Ascending aorta (tissue), 2 donors: ENCODE data around the gene MKNK2. TPM values are rescaled to one million over a fixed set of nuclear protein-coding genes. Genes with fewer than 3 reads are reported as not detected.

Experiments
- DNase-seq, 2 donors: peaks; one replicate each; pipeline ENCODE4 v3.0.0-alpha.2; 2019; ENCODE audit warnings: low spot score in 2 of 2
- H3K27ac ChIP-seq, 2 donors: fragments of 200-600 bp; sonication (generic); one replicate each; pipeline ENCODE4 v1.5.1; 2016 to 2017; ENCODE audit warnings: mild to moderate bottlenecking in 1 of 2
- H3K27me3 ChIP-seq: fragments of 200-600 bp; sonication (generic); one replicate; pipeline ENCODE4 v1.5.1; 2017
- H3K36me3 ChIP-seq, 2 donors: fragments of 200-600 bp; sonication (generic); one replicate each; pipeline ENCODE4 v1.5.1; 2016
- H3K4me1 ChIP-seq, 2 donors: fragments of 200-600 bp; sonication (generic); one replicate each; pipeline ENCODE4 v1.5.1; 2016 to 2017; ENCODE audit warnings: mild to moderate bottlenecking in 1 of 2
- H3K4me3 ChIP-seq, 2 donors: fragments of 200-600 bp; sonication (generic); one replicate each; pipeline ENCODE4 v1.5.1; 2016 to 2017; ENCODE audit warnings: mild to moderate bottlenecking in 1 of 2
- H3K9me3 ChIP-seq, 2 donors: fragments of 200-600 bp; sonication (generic); one replicate each; pipeline ENCODE4 v1.5.1; 2016
- intact Hi-C: fragments of 100-400 bp; cut with DNase I; formaldehyde crosslinking; loops from one replicate; pipeline ENCODE4 v1.15.1; 2023
- total RNA-seq: library from RNA; depleted of rRNA; stranded (reverse); fragments of >200 nt; gene quantifications from one replicate; pipeline ENCODE4 v1.1.0, GENCODE V29; 2016
- TF ChIP-seq, protein P1 (sequence below), 3 experiments: fragments of 200-600 bp in 2 of 3; fragments of 450-650 bp in 1 of 3; sonication (generic) in 2 of 3; IDR thresholded peaks; one replicate each; pipeline ENCODE4 v1.5.1; 2016 to 2019; ENCODE audit warnings: antibody characterized with exemption in 3 of 3, mild to moderate bottlenecking in 1 of 3, moderate library complexity in 1 of 3

The MKNK2 gene
- total RNA-seq, 1 donor from 2014 or later = 228 TPM

DNA sequence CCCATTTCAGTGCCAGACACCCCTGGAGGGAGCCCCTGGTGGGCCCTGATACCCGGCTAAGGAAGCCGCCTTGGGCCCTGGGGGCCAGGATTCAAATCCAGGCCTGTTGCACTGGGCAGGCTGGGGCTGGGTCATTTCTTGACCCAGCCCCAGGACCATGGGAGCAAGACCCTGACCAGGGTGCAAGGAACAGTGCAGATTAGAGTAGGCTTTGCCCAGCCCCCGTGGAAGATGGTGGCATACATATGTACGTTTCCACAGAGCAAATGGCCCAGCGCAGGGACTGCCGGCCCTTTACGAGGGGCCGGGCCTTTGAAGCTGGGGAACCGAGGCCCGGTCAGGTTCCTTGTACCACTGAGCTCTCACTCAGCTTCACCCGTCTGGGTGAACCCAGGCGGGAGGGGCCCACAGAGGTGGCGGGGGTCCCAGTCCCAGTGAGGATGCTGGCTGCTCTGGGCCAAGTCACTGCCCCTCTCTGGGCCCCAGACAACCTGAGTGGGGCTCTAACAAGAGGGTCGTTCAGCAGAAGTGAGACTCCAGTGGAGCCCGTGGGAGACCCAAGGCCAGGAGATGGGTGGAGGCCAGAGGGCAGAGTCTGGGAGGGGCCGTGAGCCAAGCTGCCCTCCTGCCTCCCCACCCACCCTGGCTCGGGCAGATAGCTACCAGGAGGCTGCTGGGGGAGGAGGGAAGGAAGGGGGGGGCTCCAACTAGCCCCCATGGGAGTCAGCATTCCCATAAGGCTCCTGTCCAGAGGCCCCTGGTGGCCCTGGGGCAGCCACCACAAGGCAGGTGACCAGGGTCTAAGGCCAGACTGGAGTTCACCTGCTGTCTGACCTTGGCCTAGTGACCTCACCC is 2.7 kb downstream of the MKNK2 start:
- peaks cover 39 to 47% of the 10 kb centered on the region in 2 donors for H3K4me1 ChIP-seq
- H3K4me3 ChIP-seq = peak overlapping the region; percentile 98
- TF ChIP-seq, protein P1, sequence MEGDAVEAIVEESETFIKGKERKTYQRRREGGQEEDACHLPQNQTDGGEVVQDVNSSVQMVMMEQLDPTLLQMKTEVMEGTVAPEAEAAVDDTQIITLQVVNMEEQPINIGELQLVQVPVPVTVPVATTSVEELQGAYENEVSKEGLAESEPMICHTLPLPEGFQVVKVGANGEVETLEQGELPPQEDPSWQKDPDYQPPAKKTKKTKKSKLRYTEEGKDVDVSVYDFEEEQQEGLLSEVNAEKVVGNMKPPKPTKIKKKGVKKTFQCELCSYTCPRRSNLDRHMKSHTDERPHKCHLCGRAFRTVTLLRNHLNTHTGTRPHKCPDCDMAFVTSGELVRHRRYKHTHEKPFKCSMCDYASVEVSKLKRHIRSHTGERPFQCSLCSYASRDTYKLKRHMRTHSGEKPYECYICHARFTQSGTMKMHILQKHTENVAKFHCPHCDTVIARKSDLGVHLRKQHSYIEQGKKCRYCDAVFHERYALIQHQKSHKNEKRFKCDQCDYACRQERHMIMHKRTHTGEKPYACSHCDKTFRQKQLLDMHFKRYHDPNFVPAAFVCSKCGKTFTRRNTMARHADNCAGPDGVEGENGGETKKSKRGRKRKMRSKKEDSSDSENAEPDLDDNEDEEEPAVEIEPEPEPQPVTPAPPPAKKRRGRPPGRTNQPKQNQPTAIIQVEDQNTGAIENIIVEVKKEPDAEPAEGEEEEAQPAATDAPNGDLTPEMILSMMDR (IDR thresholded peaks at IDR 0.05) = no peak
- intact Hi-C loops = no loop called here
- no peak for DNase-seq
- H3K9me3 ChIP-seq = no peaks in the 10 kb centered on the region
- peak overlapping the region; percentile 92 to 97 for H3K27ac ChIP-seq
- H3K36me3 ChIP-seq = peaks cover 26 to 32% of the 10 kb centered on the region in 2 donors
- H3K27me3 ChIP-seq = no peaks in the 10 kb centered on the region

DNA sequence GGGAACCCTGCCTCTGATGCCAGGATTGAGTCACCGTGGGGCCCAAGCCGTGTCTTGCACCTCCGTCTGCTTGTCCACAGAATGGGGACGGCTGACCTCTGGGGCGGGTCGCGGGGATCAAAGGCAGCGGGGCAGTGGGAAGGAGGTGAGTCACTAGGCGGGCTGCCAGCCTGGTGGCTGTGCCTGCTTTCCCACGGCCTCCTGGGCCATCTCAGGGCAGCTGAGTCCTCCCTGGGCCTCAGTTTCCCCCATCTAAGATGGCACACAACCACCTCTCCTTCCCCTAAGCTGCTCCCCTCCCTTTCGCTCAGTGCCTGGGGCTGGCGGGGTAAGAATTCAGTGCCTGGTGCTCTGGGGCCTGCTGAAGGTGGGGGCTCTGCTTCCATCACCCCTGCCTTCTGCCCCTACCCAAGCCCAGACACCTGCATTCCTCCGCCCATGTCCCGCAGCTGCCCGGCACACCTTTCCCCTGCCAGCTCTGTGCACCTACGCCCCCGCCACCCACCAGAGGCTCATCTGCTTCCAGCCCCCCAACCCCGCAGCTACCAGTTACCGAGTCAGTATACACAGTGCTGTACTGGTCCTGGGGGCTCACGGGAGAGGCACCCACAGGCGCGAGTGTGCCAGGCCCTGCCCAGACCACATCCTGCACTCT is 3.5 kb downstream of the MKNK2 start:
- no peak for DNase-seq
- Histone ChIP-seq H3K36me3 (peaks cover 32 to 34% of the 10 kb centered on the region in 2 donors), H3K4me3 (peak overlapping the region in 1 of 2 donors; percentile 98), H3K27ac (peak overlapping the region; percentile 92 to 97), H3K9me3 (no peaks in the 10 kb centered on the region), H3K4me1 (peaks cover 47 to 54% of the 10 kb centered on the region in 2 donors), H3K27me3 (no peaks in the 10 kb centered on the region)
- intact Hi-C loops = no loop called here
- TF ChIP-seq, protein P1 (IDR thresholded peaks at IDR 0.05) = no peak

- Histone ChIP-seq H3K9me3 (no peaks in the 10 kb centered on the region), H3K4me3 (peak overlapping the region in 1 of 2 donors; percentile 98), H3K27ac (peak overlapping the region; percentile 92 to 97), H3K4me1 (peaks cover 50 to 56% of the 10 kb centered on the region in 2 donors), H3K27me3 (no peaks in the 10 kb centered on the region), H3K36me3 (peaks cover 32 to 37% of the 10 kb centered on the region in 2 donors)
- TF ChIP-seq, protein P1 (IDR thresholded peaks at IDR 0.05) = no peak
- intact Hi-C loops = no loop called here
- DNase-seq = no peak
Observed at GRCh38 chr19:2047076-2047448, 4.0 kb downstream of the MKNK2 start.

GRCh38 chr19:2046046-2046907 is 4.8 kb downstream of the MKNK2 start:
- Histone ChIP-seq H3K4me3 (no peak overlapping the region), H3K27me3 (no peaks in the 10 kb centered on the region), H3K4me1 (peaks cover 47 to 54% of the 10 kb centered on the region in 2 donors), H3K27ac (peak overlapping the region in 1 of 2 donors; percentile 57), H3K9me3 (no peaks in the 10 kb centered on the region), H3K36me3 (peaks cover 36 to 41% of the 10 kb centered on the region in 2 donors)
- intact Hi-C loops = no loop called here
- DNase-seq = peak in 1 of 2 donors; percentile 65
- TF ChIP-seq, protein P1 (IDR thresholded peaks at IDR 0.05) = no peak

DNA sequence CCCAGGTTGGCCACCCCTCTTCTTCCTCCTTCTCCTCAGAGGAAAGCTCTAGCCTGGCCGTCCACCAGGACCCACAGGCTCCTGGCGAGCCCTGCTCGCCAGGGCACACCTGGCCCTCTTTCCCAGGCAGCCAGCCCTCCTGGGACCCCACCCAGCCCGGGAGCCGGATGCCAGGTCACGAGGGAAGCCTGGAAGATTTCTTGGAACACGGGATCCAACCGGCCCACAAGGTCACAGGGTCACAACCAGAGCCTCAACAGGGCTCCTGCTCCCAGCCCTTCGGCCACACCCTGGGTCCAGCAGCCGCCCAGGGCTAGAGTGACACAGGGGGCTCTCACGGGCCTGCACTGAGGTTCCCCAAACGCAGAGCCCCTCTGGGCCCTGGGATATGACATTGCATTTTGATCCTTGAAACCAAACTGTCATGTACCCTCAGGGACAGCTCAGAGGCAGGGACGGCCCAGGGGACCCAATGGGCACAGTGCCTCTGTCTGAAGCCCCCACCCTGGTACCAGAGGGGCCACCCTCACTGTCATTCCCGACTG is 5.5 kb downstream of the MKNK2 start:
- peaks cover 46 to 55% of the 10 kb centered on the region in 2 donors for H3K4me1 ChIP-seq
- H3K27ac ChIP-seq = peak overlapping the region in 1 of 2 donors; percentile 57
- peak in 1 of 2 donors; percentile 60 for DNase-seq
- peaks cover 43 to 48% of the 10 kb centered on the region in 2 donors for H3K36me3 ChIP-seq
- no peaks in the 10 kb centered on the region for H3K27me3 ChIP-seq
- intact Hi-C loops = no loop called here
- TF ChIP-seq, protein P1 (IDR thresholded peaks at IDR 0.05) = no peak
- no peaks in the 10 kb centered on the region for H3K9me3 ChIP-seq
- no peak overlapping the region for H3K4me3 ChIP-seq
